HG02642 (cell line): ENCODE measurements around the gene ITPRID2.

Source experiments
- ATAC-seq: cut with Tn5 transposase; IDR thresholded peaks from one replicate; pipeline ENCODE4 v1.9.1; 2021; ENCODE audit warnings: mild to moderate bottlenecking; ENCODE audit not compliant: unreplicated experiment, poor library complexity

The ITPRID2 gene

GRCh38 chr2:181878448-181878847 lies 13.1 kb upstream of the ITPRID2 start:
- no peak for ATAC-seq

- ATAC-seq, result no peak
Observed at GRCh38 chr2:181879295-181879694, 12.2 kb upstream of the ITPRID2 start.

- ATAC-seq, result no peak
Observed at GRCh38 chr2:181882246-181883020, 9.1 kb upstream of the ITPRID2 start.

GRCh38 chr2:181884601-181885000 lies 6.9 kb upstream of the ITPRID2 start:
- no peak for ATAC-seq

- ATAC-seq, result no peak
Observed at GRCh38 chr2:181885096-181885495, 6.4 kb upstream of the ITPRID2 start.

- ATAC-seq, result no peak
Observed at GRCh38 chr2:181886192-181886591, 5.3 kb upstream of the ITPRID2 start.

- no peak for ATAC-seq
Observed at GRCh38 chr2:181887045-181887444, 4.5 kb upstream of the ITPRID2 start.

GRCh38 chr2:181889776-181890175 lies 1.8 kb upstream of the ITPRID2 start:
- no peak for ATAC-seq

GRCh38 chr2:181890271-181890670 lies 1.3 kb upstream of the ITPRID2 start:
- no peak for ATAC-seq

GRCh38 chr2:181891966-181892798 lies 652 bp downstream of the ITPRID2 start:
- peak; percentile 68 for ATAC-seq

GRCh38 chr2:181892799-181893435 lies 1.4 kb downstream of the ITPRID2 start:
- ATAC-seq, result no peak

- ATAC-seq, result no peak
Observed at GRCh38 chr2:181894381-181894780, 2.9 kb downstream of the ITPRID2 start.

GRCh38 chr2:181895818-181896217 lies 4.3 kb downstream of the ITPRID2 start:
- ATAC-seq, result no peak

- ATAC-seq, result no peak
Observed at GRCh38 chr2:181896286-181896685, 4.8 kb downstream of the ITPRID2 start.

GRCh38 chr2:181900007-181900651 lies 8.6 kb downstream of the ITPRID2 start:
- no peak for ATAC-seq

- no peak for ATAC-seq
Observed at GRCh38 chr2:181902625-181903024, 11.1 kb downstream of the ITPRID2 start.

- ATAC-seq, result no peak
Observed at GRCh38 chr2:181904022-181904632, 12.6 kb downstream of the ITPRID2 start.

- peak; percentile 61 for ATAC-seq
Observed at GRCh38 chr2:181907057-181907456, 15.5 kb downstream of the ITPRID2 start.

- ATAC-seq, result no peak
Observed at GRCh38 chr2:181907635-181908034, 16.1 kb downstream of the ITPRID2 start.
